Measurements from ENCODE around the gene DAPL1. TPM values are rescaled to one million over a fixed set of nuclear protein-coding genes. Genes with fewer than 3 reads are reported as not detected.
A peak's percentile ranks its signal among the peaks of the same experiment; 100 is the strongest.

DAPL1 gene
- total RNA-seq, 1 experiment from 2014 or later: not detected

DNA sequence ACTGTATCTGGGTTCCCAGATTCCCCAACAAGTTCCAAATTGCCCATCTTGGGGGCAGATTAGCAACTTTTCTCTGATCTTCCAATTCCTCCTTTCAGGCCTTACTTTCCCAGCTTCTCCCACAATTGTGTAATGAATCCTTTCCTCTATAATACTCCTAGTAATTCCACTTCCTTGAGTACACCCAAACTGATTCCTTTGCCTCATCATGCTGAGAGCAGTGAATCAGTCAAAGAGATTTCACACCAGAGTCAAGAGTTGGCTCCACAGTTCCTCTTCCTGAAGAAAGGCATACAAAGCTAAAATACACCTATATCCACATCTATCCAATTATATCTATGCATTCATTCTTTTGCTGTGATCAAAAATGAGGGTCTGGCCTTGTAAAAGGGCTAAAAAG, 28.6 kb upstream of the DAPL1 start:
- H3K4me3 ChIP-seq (ENCODE audit: insufficient read depth, low read depth, low read length): no peak overlapping the region
- H3K27me3 ChIP-seq (ENCODE audit: control insufficient read depth, insufficient read depth, low read length): no peaks in the 10 kb centered on the region
- H3K36me3 ChIP-seq (replicated peaks; ENCODE audit: control insufficient read depth, insufficient read depth, low read length): no peaks in the 10 kb centered on the region
- no peak for DNase-seq

- Histone ChIP-seq H3K27me3 (ENCODE audit: control insufficient read depth, insufficient read depth, low read length) (no peaks in the 10 kb centered on the region), H3K4me3 (ENCODE audit: insufficient read depth, low read depth, low read length) (no peak overlapping the region), H3K36me3 (replicated peaks; ENCODE audit: control insufficient read depth, insufficient read depth, low read length) (no peaks in the 10 kb centered on the region)
- DNase-seq: no peak
Observed at GRCh38 chr2:158772306-158773078, 22.6 kb upstream of the DAPL1 start.

GRCh38 chr2:158773121-158773520, 22.0 kb upstream of the DAPL1 start:
- no peak overlapping the region for H3K4me3 ChIP-seq (ENCODE audit: insufficient read depth, low read depth, low read length)

GRCh38 chr2:158774681-158775080, 20.4 kb upstream of the DAPL1 start:
- no peak overlapping the region for H3K4me3 ChIP-seq (ENCODE audit: insufficient read depth, low read depth, low read length)
- H3K36me3 ChIP-seq (replicated peaks; ENCODE audit: control insufficient read depth, insufficient read depth, low read length): no peaks in the 10 kb centered on the region
- H3K27me3 ChIP-seq (ENCODE audit: control insufficient read depth, insufficient read depth, low read length): no peaks in the 10 kb centered on the region
- DNase-seq: no peak

More at GRCh38 chr2:158773121-158773520, 22.0 kb upstream of the DAPL1 start:
- H3K36me3 ChIP-seq (replicated peaks; ENCODE audit: control insufficient read depth, insufficient read depth, low read length): no peaks in the 10 kb centered on the region
- H3K27me3 ChIP-seq (ENCODE audit: control insufficient read depth, insufficient read depth, low read length): no peaks in the 10 kb centered on the region
- no peak for DNase-seq

DNA sequence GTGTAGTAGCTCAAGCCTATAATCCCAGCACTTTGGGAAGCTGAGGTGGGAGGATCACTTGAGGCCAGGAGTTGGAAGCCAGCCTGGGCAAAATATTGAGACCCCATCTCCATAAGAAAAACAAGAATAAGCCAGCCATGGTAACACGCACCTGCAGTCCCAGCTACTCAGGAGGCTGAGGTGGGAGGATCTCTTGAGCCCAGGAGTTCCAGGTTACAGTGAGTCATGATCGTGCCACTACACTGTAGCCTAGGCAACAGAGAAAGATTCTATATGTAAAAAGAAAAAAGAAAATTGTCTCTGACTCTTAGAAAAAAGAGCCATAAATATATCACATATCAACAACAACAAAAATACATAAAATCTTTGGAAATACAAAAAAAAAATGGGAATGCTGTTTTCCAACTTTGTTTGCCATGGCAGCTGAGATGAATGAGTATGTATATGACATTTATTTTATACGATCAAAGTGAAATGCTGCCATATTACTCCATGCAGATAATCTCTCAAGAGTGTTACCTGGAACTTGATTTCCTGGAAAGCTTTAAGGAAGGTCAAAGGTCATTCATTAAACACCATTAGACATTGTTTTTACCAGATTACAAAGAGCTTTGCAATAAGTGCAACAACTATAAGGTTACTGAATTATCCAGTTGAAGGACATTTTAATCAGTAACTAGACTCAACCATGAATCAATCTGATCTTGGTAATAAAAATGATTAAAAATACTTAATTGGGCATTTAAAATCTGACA, 19.7 kb upstream of the DAPL1 start:
- DNase-seq: no peak
- H3K27me3 ChIP-seq (ENCODE audit: control insufficient read depth, insufficient read depth, low read length): no peaks in the 10 kb centered on the region
- H3K4me3 ChIP-seq (ENCODE audit: insufficient read depth, low read depth, low read length): no peak overlapping the region
- H3K36me3 ChIP-seq (replicated peaks; ENCODE audit: control insufficient read depth, insufficient read depth, low read length): no peaks in the 10 kb centered on the region

DNA sequence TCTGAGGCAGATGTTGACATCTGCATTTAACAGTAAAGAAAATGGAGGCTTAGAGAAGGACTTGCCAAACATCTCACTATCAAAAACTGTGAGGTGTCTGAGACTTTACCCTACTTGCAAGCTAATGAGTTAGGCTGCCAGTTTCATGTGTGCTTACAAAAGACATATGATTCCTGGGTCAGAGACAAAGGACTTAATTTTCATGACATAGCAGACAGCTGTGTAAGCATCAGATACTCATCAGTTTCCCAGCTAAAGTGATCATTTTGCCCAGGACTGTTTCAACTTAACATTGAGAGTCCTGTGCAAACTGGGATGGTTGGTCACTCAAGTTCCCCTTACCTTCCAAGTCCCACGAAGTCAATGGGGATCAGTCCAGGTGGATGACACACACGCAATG, 18.9 kb upstream of the DAPL1 start:
- H3K27me3 ChIP-seq (ENCODE audit: control insufficient read depth, insufficient read depth, low read length): no peaks in the 10 kb centered on the region
- DNase-seq: no peak
- no peaks in the 10 kb centered on the region for H3K36me3 ChIP-seq (replicated peaks; ENCODE audit: control insufficient read depth, insufficient read depth, low read length)
- H3K4me3 ChIP-seq (ENCODE audit: insufficient read depth, low read depth, low read length): no peak overlapping the region

- Histone ChIP-seq H3K36me3 (replicated peaks; ENCODE audit: control insufficient read depth, insufficient read depth, low read length) (no peaks in the 10 kb centered on the region), H3K27me3 (ENCODE audit: control insufficient read depth, insufficient read depth, low read length) (no peaks in the 10 kb centered on the region), H3K4me3 (ENCODE audit: insufficient read depth, low read depth, low read length) (no peak overlapping the region)
- no peak for DNase-seq
Observed at GRCh38 chr2:158777077-158777476, 18.0 kb upstream of the DAPL1 start.

DNA sequence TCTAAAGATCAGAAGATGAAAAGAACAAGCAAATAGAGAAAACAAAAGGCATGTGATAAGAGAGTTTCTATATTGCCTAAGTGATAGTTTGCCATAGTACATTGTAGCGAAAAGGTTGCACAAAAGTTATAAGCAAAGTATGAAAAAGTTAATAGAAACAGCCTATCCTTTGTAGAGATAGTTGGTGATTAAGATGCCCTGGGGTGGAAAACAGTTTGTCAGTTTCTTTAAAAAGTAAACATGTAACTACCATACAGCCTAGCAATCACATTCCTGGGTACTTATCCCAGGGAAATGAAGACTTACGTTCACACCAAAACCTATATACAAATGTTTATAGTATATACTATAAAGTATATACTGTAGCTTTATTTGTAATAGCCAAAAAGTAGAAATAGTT, 16.9 kb upstream of the DAPL1 start:
- DNase-seq: no peak
- Histone ChIP-seq H3K4me3 (ENCODE audit: insufficient read depth, low read depth, low read length) (no peak overlapping the region), H3K36me3 (replicated peaks; ENCODE audit: control insufficient read depth, insufficient read depth, low read length) (no peaks in the 10 kb centered on the region), H3K27me3 (ENCODE audit: control insufficient read depth, insufficient read depth, low read length) (no peaks in the 10 kb centered on the region)

GRCh38 chr2:158779621-158780020, 15.5 kb upstream of the DAPL1 start:
- H3K27me3 ChIP-seq (ENCODE audit: control insufficient read depth, insufficient read depth, low read length): no peaks in the 10 kb centered on the region
- H3K36me3 ChIP-seq (replicated peaks; ENCODE audit: control insufficient read depth, insufficient read depth, low read length): no peaks in the 10 kb centered on the region
- H3K4me3 ChIP-seq (ENCODE audit: insufficient read depth, low read depth, low read length): no peak overlapping the region
- no peak for DNase-seq

DNA sequence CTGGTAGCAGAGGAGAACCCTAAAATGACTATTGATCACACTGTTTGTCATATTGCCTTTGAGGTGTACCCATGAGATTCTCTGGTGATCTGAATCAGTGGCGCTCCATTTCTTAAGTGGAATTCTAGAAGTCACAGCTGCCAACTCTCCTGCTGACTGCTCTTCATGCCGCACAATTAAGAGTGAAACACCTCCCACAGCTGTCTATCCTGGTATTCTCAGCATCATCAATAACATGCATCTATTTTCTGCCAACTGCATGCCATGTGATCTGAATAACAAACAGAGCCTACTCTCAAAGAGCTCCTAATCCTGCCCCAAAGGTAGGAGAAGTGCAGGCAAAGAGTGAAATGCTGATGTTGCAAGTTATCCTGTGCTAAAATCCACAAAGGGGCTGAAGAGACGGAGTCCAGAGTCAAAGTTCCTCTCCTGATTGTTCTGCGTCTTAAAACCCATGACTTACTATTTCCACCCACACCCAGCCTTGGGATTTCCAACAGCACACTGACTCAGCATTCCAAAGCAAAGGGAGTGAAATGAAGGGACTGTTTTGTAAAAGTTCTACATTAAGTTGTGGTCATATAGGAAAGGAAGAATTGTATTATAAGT, 13.7 kb upstream of the DAPL1 start:
- no peak overlapping the region for H3K4me3 ChIP-seq (ENCODE audit: insufficient read depth, low read depth, low read length)
- no peaks in the 10 kb centered on the region for H3K27me3 ChIP-seq (ENCODE audit: control insufficient read depth, insufficient read depth, low read length)
- H3K36me3 ChIP-seq (replicated peaks; ENCODE audit: control insufficient read depth, insufficient read depth, low read length): no peaks in the 10 kb centered on the region
- peak; percentile 26 for DNase-seq

- Histone ChIP-seq H3K4me3 (ENCODE audit: insufficient read depth, low read depth, low read length) (no peak overlapping the region), H3K27me3 (ENCODE audit: control insufficient read depth, insufficient read depth, low read length) (no peaks in the 10 kb centered on the region), H3K36me3 (replicated peaks; ENCODE audit: control insufficient read depth, insufficient read depth, low read length) (no peaks in the 10 kb centered on the region)
- peak; percentile 36 for DNase-seq
Observed at GRCh38 chr2:158782136-158782535, 13.0 kb upstream of the DAPL1 start.

GRCh38 chr2:158782616-158783015, 12.5 kb upstream of the DAPL1 start:
- DNase-seq: no peak
- H3K27me3 ChIP-seq (ENCODE audit: control insufficient read depth, insufficient read depth, low read length): no peaks in the 10 kb centered on the region
- no peaks in the 10 kb centered on the region for H3K36me3 ChIP-seq (replicated peaks; ENCODE audit: control insufficient read depth, insufficient read depth, low read length)

DNA sequence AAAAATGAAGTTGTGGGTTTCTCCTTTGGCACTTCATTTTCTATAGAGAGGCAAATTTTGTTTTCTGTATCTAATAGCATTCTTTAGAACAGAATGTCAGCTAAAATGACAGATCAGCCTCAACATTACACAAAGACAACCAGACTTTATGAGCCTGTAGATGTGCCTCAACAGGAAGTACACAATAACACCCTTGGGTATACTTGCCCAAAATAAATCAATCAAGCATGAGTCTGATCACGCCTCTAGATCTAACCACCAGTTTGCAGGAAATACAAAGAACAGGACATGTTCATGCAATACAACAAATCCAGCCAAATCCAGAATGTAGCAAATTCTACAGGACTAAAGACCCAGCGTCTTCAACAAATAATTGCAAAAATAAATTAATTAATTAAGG, 11.2 kb upstream of the DAPL1 start:
- Histone ChIP-seq H3K4me3 (ENCODE audit: insufficient read depth, low read depth, low read length) (no peak overlapping the region), H3K27me3 (ENCODE audit: control insufficient read depth, insufficient read depth, low read length) (no peaks in the 10 kb centered on the region)

More at GRCh38 chr2:158782616-158783015, 12.5 kb upstream of the DAPL1 start:
- no peak overlapping the region for H3K4me3 ChIP-seq (ENCODE audit: insufficient read depth, low read depth, low read length)

GRCh38 chr2:158786897-158787296, 8.2 kb upstream of the DAPL1 start:
- Histone ChIP-seq H3K4me3 (ENCODE audit: insufficient read depth, low read depth, low read length) (no peak overlapping the region), H3K36me3 (replicated peaks; ENCODE audit: control insufficient read depth, insufficient read depth, low read length) (no peaks in the 10 kb centered on the region), H3K27me3 (ENCODE audit: control insufficient read depth, insufficient read depth, low read length) (no peaks in the 10 kb centered on the region)
- DNase-seq: no peak

More for the DNA sequence above, 11.2 kb upstream of the DAPL1 start:
- DNase-seq: no peak
- no peaks in the 10 kb centered on the region for H3K36me3 ChIP-seq (replicated peaks; ENCODE audit: control insufficient read depth, insufficient read depth, low read length)

- Histone ChIP-seq H3K27me3 (ENCODE audit: control insufficient read depth, insufficient read depth, low read length) (no peaks in the 10 kb centered on the region), H3K4me3 (ENCODE audit: insufficient read depth, low read depth, low read length) (no peak overlapping the region), H3K36me3 (replicated peaks; ENCODE audit: control insufficient read depth, insufficient read depth, low read length) (no peaks in the 10 kb centered on the region)
- DNase-seq: no peak
Observed at GRCh38 chr2:158788951-158789350, 6.2 kb upstream of the DAPL1 start.

All from H7 (cell line).